ENCODE measurements around the gene KIF12. TPM values are rescaled to one million over a fixed set of nuclear protein-coding genes. Genes with fewer than 3 reads are reported as not detected.

KIF12 gene
- total RNA-seq, 1 donor from 2014 or later, result 3.3 TPM

- Mint-ChIP-seq H3K36me3 (no peaks in the 10 kb centered on the region), H3K4me1 (no peaks in the 10 kb centered on the region)
Measured at GRCh38 chr9:114070188-114071103, 28.6 kb downstream of the KIF12 start.

DNA sequence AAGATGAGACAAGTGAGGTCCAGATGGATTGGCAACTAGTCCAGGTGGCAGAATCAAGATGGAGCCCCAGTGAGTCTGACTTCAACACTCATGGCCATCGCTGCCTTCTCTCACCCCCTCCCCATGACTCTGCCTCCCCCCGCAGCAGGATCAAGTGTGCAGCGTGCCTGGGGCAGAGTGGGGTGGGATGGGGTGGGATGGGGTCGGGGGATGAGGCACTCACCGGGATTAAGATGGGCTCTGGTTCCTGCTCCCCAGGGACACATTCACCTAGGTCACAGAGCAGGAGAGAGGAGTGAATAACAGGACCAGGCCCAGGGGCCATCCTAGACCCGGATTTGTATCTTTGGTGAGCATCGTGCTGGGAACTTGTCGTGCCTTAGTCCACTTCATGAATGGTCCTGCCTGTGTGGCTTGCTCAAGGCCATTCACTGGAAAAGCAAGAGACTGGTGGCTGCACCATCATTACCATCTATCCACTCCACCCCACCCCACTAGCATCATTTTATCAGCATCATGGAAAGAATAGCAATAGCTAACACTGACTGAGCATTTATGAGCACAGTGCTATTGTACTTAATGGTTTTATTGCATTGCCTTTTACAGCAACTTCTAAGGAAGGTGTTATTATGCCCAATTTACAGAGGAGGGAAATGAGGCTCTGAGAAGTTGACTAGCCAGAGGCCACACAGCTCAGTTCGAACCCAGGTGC lies 29.5 kb downstream of the KIF12 start:
- Mint-ChIP-seq H3K4me3 (no peak overlapping the region), H3K36me3 (no peaks in the 10 kb centered on the region), H3K27me3 (ENCODE audit: low read depth) (peaks cover 29% of the 10 kb centered on the region), H3K4me1 (no peaks in the 10 kb centered on the region), H3K9me3 (no peaks in the 10 kb centered on the region), H3K27ac (no peak overlapping the region)
- no peak for DNase-seq (ENCODE audit: low spot score in 2 of 2, unreplicated experiment in 2 of 2)
- TF ChIP-seq, protein P1, sequence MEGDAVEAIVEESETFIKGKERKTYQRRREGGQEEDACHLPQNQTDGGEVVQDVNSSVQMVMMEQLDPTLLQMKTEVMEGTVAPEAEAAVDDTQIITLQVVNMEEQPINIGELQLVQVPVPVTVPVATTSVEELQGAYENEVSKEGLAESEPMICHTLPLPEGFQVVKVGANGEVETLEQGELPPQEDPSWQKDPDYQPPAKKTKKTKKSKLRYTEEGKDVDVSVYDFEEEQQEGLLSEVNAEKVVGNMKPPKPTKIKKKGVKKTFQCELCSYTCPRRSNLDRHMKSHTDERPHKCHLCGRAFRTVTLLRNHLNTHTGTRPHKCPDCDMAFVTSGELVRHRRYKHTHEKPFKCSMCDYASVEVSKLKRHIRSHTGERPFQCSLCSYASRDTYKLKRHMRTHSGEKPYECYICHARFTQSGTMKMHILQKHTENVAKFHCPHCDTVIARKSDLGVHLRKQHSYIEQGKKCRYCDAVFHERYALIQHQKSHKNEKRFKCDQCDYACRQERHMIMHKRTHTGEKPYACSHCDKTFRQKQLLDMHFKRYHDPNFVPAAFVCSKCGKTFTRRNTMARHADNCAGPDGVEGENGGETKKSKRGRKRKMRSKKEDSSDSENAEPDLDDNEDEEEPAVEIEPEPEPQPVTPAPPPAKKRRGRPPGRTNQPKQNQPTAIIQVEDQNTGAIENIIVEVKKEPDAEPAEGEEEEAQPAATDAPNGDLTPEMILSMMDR (IDR thresholded peaks at IDR 0.05; ENCODE audit: unreplicated experiment), result no peak

More at GRCh38 chr9:114070188-114071103, 28.6 kb downstream of the KIF12 start:
- no peak overlapping the region for H3K4me3 Mint-ChIP-seq
- H3K27ac Mint-ChIP-seq, result no peak overlapping the region
- TF ChIP-seq, protein P1 (IDR thresholded peaks at IDR 0.05; ENCODE audit: unreplicated experiment), result no peak
- no peaks in the 10 kb centered on the region for H3K9me3 Mint-ChIP-seq
- peaks cover 36% of the 10 kb centered on the region for H3K27me3 Mint-ChIP-seq (ENCODE audit: low read depth)
- no peak for DNase-seq (ENCODE audit: low spot score in 2 of 2, unreplicated experiment in 2 of 2)

DNA sequence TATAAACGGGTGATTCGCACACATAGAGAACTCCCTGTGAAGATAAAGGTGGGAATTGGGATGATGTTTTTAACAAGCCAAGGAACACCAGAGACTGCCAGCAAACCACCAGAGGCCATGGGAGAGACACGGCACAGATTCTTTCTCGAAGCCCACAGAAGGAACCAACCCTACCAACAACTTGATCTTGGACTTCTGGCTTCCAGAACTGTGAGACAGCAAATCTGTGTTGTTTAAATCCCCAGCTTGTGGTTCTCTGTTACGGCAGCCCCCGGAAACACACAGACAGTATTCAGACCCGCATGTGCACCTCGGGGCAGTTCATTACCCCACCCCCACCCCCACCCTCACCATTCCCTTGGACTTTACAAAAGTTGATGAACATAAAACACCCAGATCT lies 33.8 kb downstream of the KIF12 start:
- no peaks in the 10 kb centered on the region for H3K36me3 Mint-ChIP-seq
- peaks cover 6% of the 10 kb centered on the region for H3K9me3 Mint-ChIP-seq
- H3K27ac Mint-ChIP-seq, result no peak overlapping the region
- no peak for DNase-seq (ENCODE audit: low spot score in 2 of 2, unreplicated experiment in 2 of 2)
- peaks cover 34% of the 10 kb centered on the region for H3K27me3 Mint-ChIP-seq (ENCODE audit: low read depth)
- no peaks in the 10 kb centered on the region for H3K4me1 Mint-ChIP-seq
- no peak overlapping the region for H3K4me3 Mint-ChIP-seq
- TF ChIP-seq, protein P1 (IDR thresholded peaks at IDR 0.05; ENCODE audit: unreplicated experiment), result no peak

GRCh38 chr9:114061830-114062474 lies 37.1 kb downstream of the KIF12 start:
- DNase-seq (ENCODE audit: low spot score in 2 of 2, unreplicated experiment in 2 of 2), result no peak
- H3K27ac Mint-ChIP-seq, result no peak overlapping the region
- H3K9me3 Mint-ChIP-seq, result peaks cover 6% of the 10 kb centered on the region
- H3K36me3 Mint-ChIP-seq, result peaks cover 7% of the 10 kb centered on the region
- TF ChIP-seq, protein P1 (IDR thresholded peaks at IDR 0.05; ENCODE audit: unreplicated experiment), result no peak
- H3K4me1 Mint-ChIP-seq, result no peaks in the 10 kb centered on the region
- H3K4me3 Mint-ChIP-seq, result no peak overlapping the region
- peaks cover 23% of the 10 kb centered on the region for H3K27me3 Mint-ChIP-seq (ENCODE audit: low read depth)

DNA sequence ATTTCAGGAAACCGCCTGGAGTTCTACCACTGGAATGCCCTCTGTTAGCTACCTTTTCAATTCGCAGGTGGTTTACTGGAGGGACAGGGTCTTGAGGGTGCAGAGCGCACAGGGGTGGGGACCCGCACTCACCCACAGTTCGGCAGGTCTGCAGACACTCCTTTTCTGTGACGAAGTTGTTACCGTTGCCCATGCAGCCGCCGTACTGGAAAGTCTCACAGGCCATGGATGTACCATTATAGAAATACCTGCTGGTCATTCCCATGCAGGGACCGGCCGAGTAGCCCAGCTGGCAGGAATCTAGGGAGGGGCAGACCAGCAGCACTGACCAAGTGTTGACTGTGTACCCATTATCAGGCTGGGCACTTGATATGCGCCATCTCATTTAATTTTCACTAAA lies 37.8 kb downstream of the KIF12 start:
- Mint-ChIP-seq H3K27ac (no peak overlapping the region), H3K36me3 (peaks cover 9% of the 10 kb centered on the region), H3K9me3 (peaks cover 6% of the 10 kb centered on the region), H3K4me3 (no peak overlapping the region), H3K27me3 (ENCODE audit: low read depth) (peaks cover 20% of the 10 kb centered on the region), H3K4me1 (no peaks in the 10 kb centered on the region)
- TF ChIP-seq, protein P1 (IDR thresholded peaks at IDR 0.05; ENCODE audit: unreplicated experiment), result no peak
- no peak for DNase-seq (ENCODE audit: low spot score in 2 of 2, unreplicated experiment in 2 of 2)

Measured in mesothelial cell of epicardium (in vitro differentiated cells).